Mesothelial cell of epicardium (in vitro differentiated cells): ENCODE data around the gene DYSF. TPM values are rescaled to one million over a fixed set of nuclear protein-coding genes. Genes with fewer than 3 reads are reported as not detected.

Experiments used
- DNase-seq, 2 experiments: peaks; one replicate each; pipeline ENCODE4 v3.0.0; 2021; ENCODE audit warnings: low spot score in 2 of 2; ENCODE audit not compliant: unreplicated experiment in 2 of 2
- H3K27ac Mint-ChIP-seq: 2 replicates; pipeline ENCODE4 v1.8.0; 2021; ENCODE audit warnings: mixed read lengths
- H3K27me3 Mint-ChIP-seq: 2 replicates; pipeline ENCODE4 v1.8.0; 2021; ENCODE audit warnings: low read depth, mixed read lengths
- H3K36me3 Mint-ChIP-seq: 2 replicates; pipeline ENCODE4 v1.8.0; 2021; ENCODE audit warnings: mixed read lengths
- H3K4me1 Mint-ChIP-seq: 2 replicates; pipeline ENCODE4 v1.8.0; 2021; ENCODE audit warnings: mixed read lengths
- H3K4me3 Mint-ChIP-seq: 2 replicates; pipeline ENCODE4 v1.8.0; 2021; ENCODE audit warnings: mild to moderate bottlenecking, moderate library complexity, mixed read lengths
- H3K9me3 Mint-ChIP-seq: 2 replicates; pipeline ENCODE4 v1.8.0; 2021; ENCODE audit warnings: mixed read lengths
- CTCF ChIP-seq: fragments of 200-600 bp; sonication (generic); IDR thresholded peaks from one replicate; pipeline ENCODE4 v1.5.0; 2021; ENCODE audit warnings: antibody characterized with exemption; ENCODE audit not compliant: unreplicated experiment
- total RNA-seq: library from RNA; stranded (reverse); gene quantifications from 3 replicates; pipeline ENCODE4 v1.2.1, GENCODE V29; 2021

Gene DYSF
- total RNA-seq, 1 donor from 2014 or later = 0.96 TPM

GRCh38 chr2:71554028-71554705, 100.8 kb downstream of the DYSF start:
- Mint-ChIP-seq H3K4me1 (peaks cover 37% of the 10 kb centered on the region), H3K27me3 (no peaks in the 10 kb centered on the region), H3K9me3 (no peaks in the 10 kb centered on the region), H3K36me3 (no peaks in the 10 kb centered on the region), H3K27ac (no peak overlapping the region), H3K4me3 (no peak overlapping the region)
- DNase-seq = no peak
- no peak for TF ChIP-seq CTCF

GRCh38 chr2:71554706-71555056, 101.3 kb downstream of the DYSF start:
- H3K27me3 Mint-ChIP-seq = no peaks in the 10 kb centered on the region
- no peak for DNase-seq
- H3K27ac Mint-ChIP-seq = no peak overlapping the region
- no peaks in the 10 kb centered on the region for H3K36me3 Mint-ChIP-seq
- no peaks in the 10 kb centered on the region for H3K9me3 Mint-ChIP-seq
- peaks cover 38% of the 10 kb centered on the region for H3K4me1 Mint-ChIP-seq
- H3K4me3 Mint-ChIP-seq = no peak overlapping the region
- TF ChIP-seq CTCF = no peak

GRCh38 chr2:71555798-71556454, 102.6 kb downstream of the DYSF start:
- Mint-ChIP-seq H3K4me3 (no peak overlapping the region), H3K36me3 (no peaks in the 10 kb centered on the region), H3K4me1 (peaks cover 44% of the 10 kb centered on the region), H3K27me3 (no peaks in the 10 kb centered on the region), H3K27ac (no peak overlapping the region), H3K9me3 (no peaks in the 10 kb centered on the region)
- no peak for TF ChIP-seq CTCF
- no peak for DNase-seq

GRCh38 chr2:71556692-71557250, 103.4 kb downstream of the DYSF start:
- no peaks in the 10 kb centered on the region for H3K9me3 Mint-ChIP-seq
- no peak for TF ChIP-seq CTCF
- no peak overlapping the region for H3K4me3 Mint-ChIP-seq
- DNase-seq = no peak
- H3K27me3 Mint-ChIP-seq = no peaks in the 10 kb centered on the region
- no peak overlapping the region for H3K27ac Mint-ChIP-seq
- H3K36me3 Mint-ChIP-seq = no peaks in the 10 kb centered on the region
- peaks cover 52% of the 10 kb centered on the region for H3K4me1 Mint-ChIP-seq

GRCh38 chr2:71557321-71557720, 104.0 kb downstream of the DYSF start:
- H3K27ac Mint-ChIP-seq = no peak overlapping the region
- no peak for TF ChIP-seq CTCF

More at GRCh38 chr2:71557321-71557720, 104.0 kb downstream of the DYSF start:
- no peak overlapping the region for H3K4me3 Mint-ChIP-seq
- no peaks in the 10 kb centered on the region for H3K27me3 Mint-ChIP-seq
- no peak for DNase-seq
- no peaks in the 10 kb centered on the region for H3K9me3 Mint-ChIP-seq
- H3K36me3 Mint-ChIP-seq = no peaks in the 10 kb centered on the region
- peaks cover 55% of the 10 kb centered on the region for H3K4me1 Mint-ChIP-seq
